GM08714 (cell line): ENCODE results near the gene KCNIP3.

Experiments used
- H3K4me3 ChIP-seq: fragments of 200-500 bp; sonication (Bioruptor generic); 2 replicates; pipeline ENCODE4 v1.5.1; 2014; ENCODE audit warnings: mild to moderate bottlenecking, low read length, inconsistent platforms
- ZNF274 ChIP-seq: IDR thresholded peaks from 2 replicates; pipeline ENCODE4 v1.6.1; 2012; ENCODE audit warnings: mild to moderate bottlenecking, low read depth, low read length

The KCNIP3 gene

DNA sequence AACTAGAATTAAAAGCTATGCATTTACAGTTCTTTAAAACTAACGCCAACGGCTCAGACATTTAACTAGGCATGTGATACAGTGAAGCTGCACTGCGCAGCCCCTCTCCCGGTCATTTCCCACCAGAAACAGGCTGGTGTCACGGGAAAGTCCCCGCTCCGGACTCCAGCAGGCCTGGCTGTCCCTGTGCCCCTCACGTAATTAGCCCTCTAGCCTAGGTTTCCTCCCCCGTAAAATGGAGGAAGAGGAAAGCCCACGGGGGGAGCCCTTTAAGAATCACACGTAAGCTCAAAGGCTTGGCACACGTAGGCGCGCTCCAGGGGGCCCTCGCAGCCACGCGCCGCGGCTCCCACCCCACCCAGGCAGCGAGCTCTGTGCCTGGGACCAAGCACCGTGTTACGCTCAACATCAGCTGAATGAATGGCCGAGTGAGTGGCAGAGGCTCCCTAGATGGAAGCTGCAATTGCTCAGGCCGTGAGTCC is 48.0 kb downstream of the KCNIP3 start:
- TF ChIP-seq ZNF274: no peak
- no peak overlapping the region for H3K4me3 ChIP-seq

DNA sequence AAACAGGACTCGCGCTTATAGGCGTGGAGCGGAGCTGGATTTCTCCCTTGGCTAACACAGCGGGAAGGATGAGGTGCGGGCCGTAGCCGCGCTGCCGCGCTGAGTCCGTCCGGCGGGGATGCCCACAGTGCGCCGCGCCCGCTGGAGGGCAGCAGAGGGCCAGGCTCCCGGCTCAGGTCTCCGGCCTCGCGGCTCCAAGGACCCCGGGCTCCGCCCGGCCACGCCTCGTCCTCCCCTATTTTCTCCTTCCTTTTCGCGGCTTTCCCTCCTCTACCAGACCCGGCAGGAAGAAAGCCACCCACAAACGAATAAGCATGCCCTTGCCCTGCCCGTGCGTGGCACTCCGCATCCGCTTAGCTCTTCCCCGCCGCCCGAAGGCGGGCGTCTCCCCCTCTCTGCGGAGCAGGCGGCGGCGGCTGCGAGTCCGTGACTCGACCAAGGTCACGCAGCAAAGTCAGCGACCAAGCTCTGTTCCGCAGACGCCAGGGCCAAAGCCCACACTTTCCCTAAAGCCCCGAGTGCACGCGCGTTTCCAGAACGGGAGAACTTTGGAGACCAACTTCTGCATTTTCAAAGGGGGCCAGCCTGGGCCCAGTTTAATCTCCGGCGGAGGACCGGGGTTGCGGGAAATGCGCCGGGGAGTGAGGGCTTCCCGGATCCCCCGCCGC is 48.5 kb downstream of the KCNIP3 start:
- TF ChIP-seq ZNF274: no peak
- peak overlapping the region; percentile 44; the same call in 1 of the 2 replicates for H3K4me3 ChIP-seq

DNA sequence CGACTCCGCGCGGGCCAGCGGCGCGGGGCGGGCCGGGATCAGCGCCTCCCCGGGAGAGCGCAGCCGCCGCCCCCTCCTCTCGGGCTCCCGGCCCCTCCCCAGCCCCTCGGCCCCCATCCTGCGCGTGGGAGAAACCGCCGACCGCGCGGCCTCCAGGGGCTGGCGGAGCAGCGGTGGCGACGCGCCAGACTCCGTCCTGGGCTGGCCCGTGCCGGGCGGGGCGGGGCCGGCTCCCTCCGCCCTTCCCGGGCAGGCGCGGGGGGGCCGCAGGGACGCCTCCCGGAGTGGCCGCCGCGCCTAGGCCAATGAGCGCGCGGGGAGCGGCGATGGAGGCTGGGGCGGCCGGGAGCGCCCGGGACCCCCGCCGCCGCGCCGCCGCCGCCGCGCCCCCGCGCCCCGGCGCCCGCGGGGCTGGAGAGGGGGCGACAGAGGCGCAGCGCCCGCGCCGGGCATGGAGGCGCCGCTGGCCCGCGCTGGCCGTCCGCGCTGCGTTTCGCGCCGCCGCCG is 49.1 kb downstream of the KCNIP3 start:
- H3K4me3 ChIP-seq: peak overlapping the region; percentile 44; the same call in 1 of the 2 replicates
- TF ChIP-seq ZNF274: no peak

GRCh38 chr2:95346738-95347671 is 49.9 kb downstream of the KCNIP3 start:
- TF ChIP-seq ZNF274: no peak
- H3K4me3 ChIP-seq: no peak overlapping the region

DNA sequence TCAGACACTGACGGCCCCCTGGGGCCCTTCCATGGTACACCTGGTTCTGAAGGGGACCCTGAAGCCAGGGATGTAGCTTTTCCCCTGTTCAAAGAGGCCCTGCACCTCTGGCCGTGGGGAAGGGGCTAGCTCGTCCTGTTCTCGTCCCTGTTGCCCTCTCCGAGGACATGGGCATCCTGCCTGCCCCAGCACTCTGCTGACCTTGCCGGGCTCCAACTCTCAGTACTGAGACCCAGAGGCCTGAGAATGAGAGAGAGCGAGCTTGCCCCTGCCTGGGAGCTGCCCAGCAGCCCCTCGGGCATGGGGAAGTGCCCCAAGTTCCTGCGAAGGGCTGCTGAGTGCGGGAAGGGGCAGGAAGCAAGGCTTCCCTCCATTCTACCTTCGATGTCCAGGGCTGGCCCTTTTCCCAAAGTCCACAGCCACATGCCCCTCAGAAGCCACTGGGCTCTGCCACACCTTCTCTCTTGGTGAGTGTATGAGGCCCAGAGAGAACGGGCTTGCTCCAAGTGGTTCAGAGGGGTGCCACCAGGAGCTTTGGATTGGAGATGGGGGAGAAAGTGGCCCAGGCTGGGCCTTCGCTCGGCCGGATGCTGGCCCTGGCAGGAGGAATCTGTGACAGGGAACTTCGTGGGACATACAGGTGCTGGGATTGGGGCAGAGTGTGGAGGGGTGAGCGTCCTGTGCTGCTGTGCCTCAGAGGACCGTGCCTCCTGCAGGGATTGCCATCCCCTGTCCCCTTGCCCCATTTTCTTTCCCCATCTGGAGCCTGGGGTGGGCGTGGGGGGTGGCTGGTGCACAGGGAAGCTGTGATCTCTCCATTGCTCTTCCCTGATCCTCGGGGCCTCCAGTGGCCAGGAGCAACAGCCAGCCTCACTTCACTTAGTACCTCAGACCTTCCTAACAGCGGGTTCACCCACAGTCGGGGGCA is 50.8 kb downstream of the KCNIP3 start:
- no peak for TF ChIP-seq ZNF274
- no peak overlapping the region for H3K4me3 ChIP-seq

- no peak for TF ChIP-seq ZNF274
- no peak overlapping the region for H3K4me3 ChIP-seq
Observed at GRCh38 chr2:95348609-95349567, 51.7 kb downstream of the KCNIP3 start.

DNA sequence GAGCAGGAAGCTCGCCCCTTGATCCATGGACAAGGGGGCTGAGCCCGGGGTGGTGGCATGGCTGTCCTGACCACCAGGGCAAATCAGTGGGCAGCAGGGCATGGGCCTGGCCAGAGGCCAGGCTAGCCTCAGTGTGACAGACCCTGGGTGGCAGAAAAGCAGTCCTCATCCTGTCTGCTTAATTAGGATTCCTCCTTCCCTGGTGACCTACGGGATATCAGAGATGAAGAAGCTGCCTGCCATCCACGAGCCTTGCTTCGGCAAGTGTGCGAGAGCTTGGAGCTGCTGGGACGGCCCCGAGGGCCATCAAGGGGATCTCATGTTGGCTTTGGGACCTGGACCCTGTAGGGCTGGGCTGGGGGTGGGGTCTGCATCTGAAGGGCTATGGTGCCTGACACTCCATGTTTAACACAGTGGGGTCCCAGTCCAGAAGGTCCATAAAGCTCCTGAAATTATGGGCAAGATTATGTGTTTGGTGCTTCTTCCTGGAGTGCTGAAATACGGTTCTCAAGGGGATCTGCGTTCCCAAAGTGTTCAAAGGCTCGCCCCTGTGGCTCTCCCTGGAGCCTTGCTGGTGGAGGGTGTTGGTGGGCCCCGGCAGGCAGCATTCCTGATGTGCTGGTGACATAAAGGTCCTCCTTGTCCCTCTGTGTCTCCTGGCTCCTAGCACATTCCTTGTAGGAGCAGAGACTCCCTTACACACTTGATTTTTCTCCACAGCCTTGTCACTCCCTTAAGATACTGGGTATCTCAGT is 52.6 kb downstream of the KCNIP3 start:
- no peak for TF ChIP-seq ZNF274
- no peak overlapping the region for H3K4me3 ChIP-seq

DNA sequence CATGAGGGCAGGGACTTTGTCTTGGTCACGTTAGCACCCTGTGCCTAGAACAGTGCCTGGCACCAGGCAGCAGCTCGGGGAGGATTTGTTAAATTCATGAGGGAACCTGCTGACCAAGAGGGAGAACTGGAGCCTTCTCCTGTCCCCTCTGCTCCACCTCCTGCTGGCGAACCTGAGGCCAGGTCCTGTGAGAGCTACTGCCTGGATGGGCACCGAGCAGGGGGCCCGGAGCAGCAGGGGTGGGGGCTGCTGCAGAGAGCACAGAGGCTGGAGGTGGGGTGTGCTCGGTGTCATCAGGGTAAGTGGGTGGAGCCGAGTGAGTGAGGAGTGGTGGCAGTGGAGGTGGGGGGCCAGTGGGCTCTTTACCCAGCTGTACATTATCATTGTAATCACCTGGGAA is 53.2 kb downstream of the KCNIP3 start:
- H3K4me3 ChIP-seq: no peak overlapping the region
- TF ChIP-seq ZNF274: no peak

DNA sequence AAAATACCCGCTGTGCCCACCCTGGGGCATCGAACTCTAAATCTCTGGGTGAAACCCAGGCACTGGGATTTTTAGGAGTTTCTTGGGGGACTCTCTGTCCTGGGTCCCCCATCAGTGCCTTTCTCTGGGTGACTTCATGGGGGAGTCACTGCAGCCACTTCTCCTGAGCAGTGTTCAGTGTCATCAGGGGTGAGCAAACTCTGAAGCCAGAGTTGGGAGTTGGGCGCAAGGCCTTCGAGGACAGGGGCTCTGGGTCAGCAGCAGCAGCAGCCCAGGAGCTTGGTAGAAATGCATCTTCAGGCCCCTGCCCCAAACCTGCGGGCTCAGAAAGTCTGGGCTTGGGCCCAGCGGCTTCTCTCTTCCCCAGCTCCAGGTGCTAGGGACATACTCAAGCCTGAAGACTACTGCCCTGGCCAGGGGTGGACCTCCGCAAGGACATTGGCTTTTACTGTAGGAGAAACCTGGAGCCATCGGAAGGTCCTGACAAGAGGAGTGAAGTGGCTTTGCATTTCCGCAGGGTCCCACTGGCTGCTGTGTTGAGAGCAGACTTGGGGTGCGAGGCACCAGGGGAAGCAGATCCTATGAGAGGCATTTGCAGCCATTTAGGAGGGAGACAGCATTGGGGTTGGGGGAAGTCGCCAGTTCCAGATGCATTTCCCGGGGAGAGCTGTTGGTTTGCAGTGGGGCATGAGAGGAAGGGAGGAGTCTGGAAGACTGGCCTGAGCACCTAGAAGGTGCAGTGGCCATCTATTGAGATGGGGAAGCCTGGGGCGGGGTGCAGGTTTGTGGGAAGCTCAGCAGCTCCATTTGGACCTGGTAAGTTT is 53.8 kb downstream of the KCNIP3 start:
- H3K4me3 ChIP-seq: no peak overlapping the region
- TF ChIP-seq ZNF274: no peak

DNA sequence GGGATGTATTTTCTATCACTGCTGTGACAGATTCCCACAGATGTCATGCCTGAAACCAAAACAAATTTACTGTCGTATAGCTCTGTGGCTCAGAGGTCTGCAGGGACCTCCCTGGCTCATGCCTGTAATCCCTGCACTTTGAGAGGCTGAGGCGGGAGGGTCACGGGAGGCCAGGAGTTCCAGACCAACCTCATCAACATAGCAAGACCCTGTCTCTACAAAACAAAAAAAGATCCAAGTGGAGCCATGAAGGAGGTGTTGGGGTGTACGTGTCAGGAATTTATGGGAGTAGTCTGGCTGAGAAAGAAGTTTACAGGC is 54.4 kb downstream of the KCNIP3 start:
- TF ChIP-seq ZNF274: no peak

DNA sequence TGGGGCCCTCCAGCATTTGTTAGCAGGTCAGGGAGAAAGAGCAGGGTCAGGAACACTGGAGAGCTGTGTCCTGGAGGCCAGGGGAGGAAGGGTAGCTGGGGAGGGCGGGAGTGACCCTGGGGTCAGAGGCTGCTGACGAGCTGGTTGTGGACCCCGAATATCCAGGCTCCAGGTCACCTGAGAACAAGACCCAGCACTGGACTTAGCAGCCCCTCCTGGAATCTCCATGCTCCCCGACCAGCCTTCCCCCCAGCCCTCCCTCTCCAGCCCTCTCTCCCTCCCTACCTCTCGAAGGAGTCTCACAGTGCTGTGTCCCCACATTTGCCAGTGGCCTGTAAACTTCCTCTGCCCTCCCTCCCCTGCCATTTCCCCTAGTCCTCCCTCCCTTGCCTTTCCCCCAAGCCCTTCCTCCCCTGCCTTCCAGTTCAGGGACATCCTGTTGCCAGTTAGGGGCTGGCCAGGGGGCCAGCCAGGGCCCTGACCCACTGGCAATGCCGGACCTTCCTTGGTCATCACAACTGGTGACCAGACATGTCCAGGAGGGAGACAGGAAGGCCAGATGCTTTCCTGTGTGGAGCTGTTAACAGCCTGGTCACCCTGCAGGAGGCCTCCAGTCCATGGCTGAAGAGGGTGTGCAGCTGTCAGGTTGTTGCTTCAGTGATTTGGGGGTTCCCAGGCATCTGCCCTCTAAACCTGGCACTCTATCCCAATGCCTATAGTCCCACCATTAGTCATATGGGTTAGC is 55.3 kb downstream of the KCNIP3 start:
- TF ChIP-seq ZNF274: no peak

More for the DNA sequence above, 54.4 kb downstream of the KCNIP3 start:
- H3K4me3 ChIP-seq: no peak overlapping the region

More for the DNA sequence above, 55.3 kb downstream of the KCNIP3 start:
- no peak overlapping the region for H3K4me3 ChIP-seq
